RWPE1 (cell line): ENCODE results near the gene RSPH3.

Source experiments
- CTCF ChIA-PET: fragments of 350-600 bp; sonication (Branson Sonifier 250); formaldehyde crosslinking; extraction: SDS; loops from one replicate; lab custom pipeline; 2021; lab: Yijun Ruan, JAX
- POLR2A ChIA-PET: fragments of 400-600 bp; formaldehyde crosslinking; extraction: SDS; loops from one replicate; lab custom pipeline; 2020; ENCODE audit warnings: antibody characterized with exemption; ENCODE audit not compliant: low non-redundant PET; lab: Yijun Ruan, JAX
- DNase-seq: peaks from one replicate; pipeline ENCODE4 v3.0.0; 2012; ENCODE audit warnings: low spot score
- H3K27ac ChIP-seq: fragments of 450-650 bp; 2 replicates; pipeline ENCODE4 v1.5.1; 2017
- TF ChIP-seq, protein P1 (sequence below): fragments of 450-650 bp; conservative IDR thresholded peaks from 2 replicates; pipeline ENCODE4 v1.5.1; 2017; ENCODE audit warnings: low read depth, mild to moderate bottlenecking

RSPH3 gene

DNA sequence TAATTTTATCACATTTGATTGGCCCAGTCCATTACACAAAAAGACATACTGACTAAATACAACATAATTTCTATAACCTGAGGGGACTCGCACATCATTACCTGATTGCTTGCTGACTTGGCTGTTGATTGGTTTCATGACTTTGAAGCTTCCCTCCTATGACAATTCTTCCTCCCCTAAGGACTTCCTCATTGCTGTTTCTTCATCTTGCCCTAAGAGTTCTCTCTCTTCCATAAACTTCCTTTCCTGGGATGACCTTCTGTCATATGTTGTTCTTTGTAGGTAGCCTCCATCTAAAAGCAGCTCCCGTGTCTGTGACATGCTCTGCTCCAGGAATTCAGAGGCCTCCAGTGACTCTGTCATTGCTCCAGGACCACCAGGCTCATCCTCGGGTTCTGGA is 22.6 kb downstream of the RSPH3 start:
- H3K27ac ChIP-seq, result no peak overlapping the region
- ChIA-PET CTCF (interaction anchor here (0.6 kb wide), 1 partner anchor 780 kb away, joined by 3 read pairs; no protein-coding TSS in a partner anchor), POLR2A (no interaction called here)
- DNase-seq, result no peak
- TF ChIP-seq, protein P1, sequence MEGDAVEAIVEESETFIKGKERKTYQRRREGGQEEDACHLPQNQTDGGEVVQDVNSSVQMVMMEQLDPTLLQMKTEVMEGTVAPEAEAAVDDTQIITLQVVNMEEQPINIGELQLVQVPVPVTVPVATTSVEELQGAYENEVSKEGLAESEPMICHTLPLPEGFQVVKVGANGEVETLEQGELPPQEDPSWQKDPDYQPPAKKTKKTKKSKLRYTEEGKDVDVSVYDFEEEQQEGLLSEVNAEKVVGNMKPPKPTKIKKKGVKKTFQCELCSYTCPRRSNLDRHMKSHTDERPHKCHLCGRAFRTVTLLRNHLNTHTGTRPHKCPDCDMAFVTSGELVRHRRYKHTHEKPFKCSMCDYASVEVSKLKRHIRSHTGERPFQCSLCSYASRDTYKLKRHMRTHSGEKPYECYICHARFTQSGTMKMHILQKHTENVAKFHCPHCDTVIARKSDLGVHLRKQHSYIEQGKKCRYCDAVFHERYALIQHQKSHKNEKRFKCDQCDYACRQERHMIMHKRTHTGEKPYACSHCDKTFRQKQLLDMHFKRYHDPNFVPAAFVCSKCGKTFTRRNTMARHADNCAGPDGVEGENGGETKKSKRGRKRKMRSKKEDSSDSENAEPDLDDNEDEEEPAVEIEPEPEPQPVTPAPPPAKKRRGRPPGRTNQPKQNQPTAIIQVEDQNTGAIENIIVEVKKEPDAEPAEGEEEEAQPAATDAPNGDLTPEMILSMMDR, result no peak

- TF ChIP-seq, protein P1, result peak; percentile 56
- no peak overlapping the region for H3K27ac ChIP-seq
- DNase-seq, result peak; percentile 53
- ChIA-PET CTCF (interaction anchor here (0.5 to 3.1 kb wide), 13 partner anchors 106 to 663 kb away, joined by 3 to 16 read pairs (median 3); partner anchors contain the start of gene EZR), POLR2A (no interaction called here)
These were observed 27.5 kb downstream of the RSPH3 start for GRCh38 chr6:158972241-158973233.

DNA sequence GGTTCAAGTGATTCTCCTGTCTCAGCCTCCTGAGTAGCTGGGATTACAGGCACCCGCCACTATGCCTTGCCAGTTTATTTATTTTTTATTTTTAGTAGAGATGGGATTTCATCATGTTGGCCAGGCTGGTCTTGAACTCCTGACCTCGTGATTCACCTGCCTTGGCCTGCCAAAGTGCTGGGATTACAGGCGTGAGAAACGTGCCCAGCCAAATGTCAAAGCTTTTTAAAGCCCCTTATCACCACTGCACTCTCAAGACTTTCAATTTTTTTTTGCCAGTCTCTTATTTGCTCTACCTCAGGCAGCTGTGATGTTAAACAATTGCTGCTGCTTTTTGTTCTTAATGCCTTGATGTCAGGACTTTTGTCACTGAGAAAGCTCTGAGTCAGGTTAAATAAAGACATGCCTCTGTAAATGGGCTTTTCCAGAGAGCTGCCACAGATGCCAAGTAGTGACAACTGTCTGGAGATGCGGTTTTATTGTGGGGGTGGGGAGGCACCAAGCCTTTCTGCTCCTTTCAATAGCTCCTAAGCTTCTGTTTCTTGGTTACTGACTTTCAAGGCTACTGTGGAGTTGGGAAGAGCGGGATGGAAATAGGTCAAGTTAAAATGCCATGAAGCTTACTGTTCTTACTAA is 29.2 kb downstream of the RSPH3 start:
- ChIA-PET POLR2A (interaction anchor here (0.5 kb wide), 1 partner anchor 1953 kb away, joined by 3 read pairs; no protein-coding TSS in a partner anchor), CTCF (interaction anchor here (0.8 to 1.5 kb wide), 4 partner anchors 138 to 280 kb away, joined by 3 to 8 read pairs (median 5); no protein-coding TSS in a partner anchor)
- H3K27ac ChIP-seq, result no peak overlapping the region
- DNase-seq, result no peak
- TF ChIP-seq, protein P1, result no peak

DNA sequence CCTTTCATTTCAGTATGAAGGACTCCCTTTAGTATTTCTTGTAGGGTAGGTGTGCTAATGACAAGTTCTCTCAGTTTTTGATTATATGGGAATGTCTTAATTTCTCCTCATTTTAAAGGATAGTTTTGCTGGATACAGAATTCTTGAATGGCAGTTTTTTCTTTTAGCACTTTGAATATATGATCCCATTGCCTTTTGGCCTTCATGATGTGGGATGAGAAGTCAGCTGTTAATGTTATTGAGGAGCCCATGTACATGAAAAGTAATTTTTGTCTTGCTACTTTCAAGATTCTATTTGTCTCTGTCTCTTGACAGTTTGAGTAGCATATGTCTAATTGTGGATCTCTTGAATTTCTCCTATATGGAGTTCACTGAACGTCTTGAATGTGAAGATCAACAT is 30.9 kb downstream of the RSPH3 start:
- no peak overlapping the region for H3K27ac ChIP-seq
- ChIA-PET POLR2A (no interaction called here), CTCF (no interaction called here)
- TF ChIP-seq, protein P1, result no peak
- no peak for DNase-seq

DNA sequence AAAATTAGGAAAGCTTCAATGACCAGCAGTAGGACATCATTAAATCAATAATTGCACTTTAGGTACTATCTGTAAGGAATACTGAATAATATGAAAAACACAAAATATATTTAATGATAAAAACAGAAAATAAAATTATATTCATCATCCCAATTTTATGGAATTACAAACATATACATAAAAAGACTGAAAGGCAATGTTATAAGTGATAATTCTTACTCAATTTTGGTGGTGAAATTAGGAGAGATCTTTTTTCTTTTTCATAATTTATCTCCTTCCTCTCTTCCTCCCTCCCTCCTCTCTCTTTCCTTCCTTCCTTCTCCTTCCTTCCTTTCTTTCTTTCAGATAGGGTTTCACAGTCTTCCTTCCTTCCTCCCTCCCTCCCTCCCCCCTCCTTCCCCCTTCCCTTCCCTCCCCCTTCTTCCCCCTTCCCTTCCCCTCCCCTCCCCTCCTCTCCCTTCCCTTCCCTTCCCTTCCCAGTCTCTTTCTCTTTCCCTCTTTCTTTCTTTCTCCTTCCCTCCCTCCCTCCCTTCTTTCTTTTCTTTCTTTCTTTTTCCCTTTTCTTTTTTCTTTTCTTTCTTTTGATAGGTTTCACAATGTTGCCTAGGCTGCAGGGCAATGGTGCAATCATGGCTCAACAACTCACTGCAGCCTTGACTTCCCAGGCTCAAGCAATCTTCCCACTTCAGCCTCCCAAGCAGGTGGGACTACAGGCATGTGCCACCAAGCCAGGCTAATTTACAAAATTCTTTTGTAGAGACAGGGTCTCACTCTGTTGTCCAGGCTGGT is 36.8 kb downstream of the RSPH3 start:
- ChIA-PET POLR2A (no interaction called here), CTCF (no interaction called here)
- no peak for DNase-seq
- TF ChIP-seq, protein P1, result no peak
- no peak overlapping the region for H3K27ac ChIP-seq

GRCh38 chr6:158962371-158962770 is 37.6 kb downstream of the RSPH3 start:
- DNase-seq, result no peak
- CTCF ChIA-PET, result interaction anchor here (0.6 to 0.7 kb wide), 2 partner anchors 13 to 49 kb away, joined by 3 to 4 read pairs; no protein-coding TSS in a partner anchor
- no peak overlapping the region for H3K27ac ChIP-seq
- TF ChIP-seq, protein P1, result no peak
- POLR2A ChIA-PET, result no interaction called here
